Suprapubic skin (tissue), 4 donors: Measurements from ENCODE around the gene RPRD1B. TPM values are rescaled to one million over a fixed set of nuclear protein-coding genes. Genes with fewer than 3 reads are reported as not detected.
"Not testable (repeated sequence)": the region's sequence is repeated elsewhere in the genome, so short reads cannot be mapped to it uniquely, and the experiment has no call there.

Experiments used
- DNase-seq, 2 donors: peaks; one replicate each; pipeline ENCODE4 v3.0.0-alpha.2; 2019; ENCODE audit warnings: low spot score in 2 of 2
- H3K27ac ChIP-seq: fragments of 200-600 bp; sonication (generic); one replicate; pipeline ENCODE4 v1.5.1; 2019
- H3K27me3 ChIP-seq: fragments of 200-600 bp; sonication (generic); one replicate; pipeline ENCODE4 v1.5.1; 2019
- H3K36me3 ChIP-seq: fragments of 200-600 bp; sonication (generic); one replicate; pipeline ENCODE4 v1.5.1; 2019
- H3K4me1 ChIP-seq: fragments of 200-600 bp; sonication (generic); one replicate; pipeline ENCODE4 v1.5.1; 2019
- H3K4me3 ChIP-seq: fragments of 200-600 bp; sonication (generic); one replicate; pipeline ENCODE4 v1.5.1; 2019; ENCODE audit warnings: mild to moderate bottlenecking
- H3K9me3 ChIP-seq: fragments of 200-600 bp; sonication (generic); one replicate; pipeline ENCODE4 v1.5.1; 2019
- EP300 ChIP-seq: sonication (generic); formaldehyde crosslinking; IDR thresholded peaks from one replicate; pipeline ENCODE4 v1.6.1; 2017; ENCODE audit warnings: antibody characterized with exemption
- POLR2A ChIP-seq, 2 donors: fragments of 450-650 bp; IDR thresholded peaks; one replicate each; pipeline ENCODE4 v1.6.1; 2017; ENCODE audit warnings: antibody characterized with exemption in 2 of 2, mild to moderate bottlenecking in 2 of 2, moderate library complexity in 2 of 2
- POLR2AphosphoS5 ChIP-seq, 3 donors: sonication (generic); formaldehyde crosslinking; IDR thresholded peaks; one replicate each; pipeline ENCODE4 v1.6.1; 2017; ENCODE audit warnings: antibody characterized with exemption in 3 of 3
- WGBS: methylation state at CpG from one replicate; pipeline ENCODE4 v1.1.5; 2018; 5-methylcytosine and 5-hydroxymethylcytosine counted together
- total RNA-seq, 4 donors: library from RNA; depleted of rRNA; stranded (reverse); fragments of >200 nt; gene quantifications; one replicate each; pipeline ENCODE4 v1.1.0, GENCODE V29; 2016
- TF ChIP-seq, protein P1 (sequence below), 2 donors: fragments of 200-600 bp in 1 of 2; fragments of 450-650 bp in 1 of 2; sonication (generic) in 1 of 2; IDR thresholded peaks; one replicate each; pipeline ENCODE4 v1.5.1; 2016 to 2019; ENCODE audit warnings: antibody characterized with exemption in 2 of 2, mild to moderate bottlenecking in 1 of 2, moderate library complexity in 1 of 2

The RPRD1B gene
- total RNA-seq, 4 donors from 2014 or later = 24.7 to 45.6 (median 27.7) TPM

DNA sequence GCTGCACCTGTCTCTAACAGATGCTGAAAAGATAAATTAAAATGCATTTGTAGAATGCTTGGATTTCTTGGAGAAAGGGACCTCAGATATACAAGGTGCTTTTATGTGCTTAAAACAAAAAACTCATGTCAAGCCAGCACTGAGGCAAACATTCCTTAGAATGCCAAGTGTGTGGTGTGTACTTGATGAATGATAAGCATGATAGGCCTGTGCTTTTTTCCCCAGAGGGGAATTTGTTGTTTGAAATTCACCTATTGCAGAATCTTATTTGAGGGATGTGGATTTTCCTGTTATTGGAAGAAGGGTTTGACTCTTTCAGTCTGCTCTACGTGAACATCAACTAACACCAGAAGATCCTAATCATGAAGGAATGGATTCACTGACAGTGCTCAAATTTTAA is 29.1 kb upstream of the RPRD1B start:
- Histone ChIP-seq H3K36me3 (peaks cover 57% of the 10 kb centered on the region), H3K27ac (no peak overlapping the region), H3K4me1 (no peaks in the 10 kb centered on the region), H3K4me3 (no peak overlapping the region), H3K27me3 (no peaks in the 10 kb centered on the region), H3K9me3 (no peaks in the 10 kb centered on the region)
- WGBS = 61% methylated on average over 1 of the region's 1 CpG
- TF ChIP-seq EP300 (no peak), POLR2AphosphoS5 (IDR thresholded peaks at IDR 0.05) (no peak), POLR2A (IDR thresholded peaks at IDR 0.05) (no peak)
- TF ChIP-seq, protein P1, sequence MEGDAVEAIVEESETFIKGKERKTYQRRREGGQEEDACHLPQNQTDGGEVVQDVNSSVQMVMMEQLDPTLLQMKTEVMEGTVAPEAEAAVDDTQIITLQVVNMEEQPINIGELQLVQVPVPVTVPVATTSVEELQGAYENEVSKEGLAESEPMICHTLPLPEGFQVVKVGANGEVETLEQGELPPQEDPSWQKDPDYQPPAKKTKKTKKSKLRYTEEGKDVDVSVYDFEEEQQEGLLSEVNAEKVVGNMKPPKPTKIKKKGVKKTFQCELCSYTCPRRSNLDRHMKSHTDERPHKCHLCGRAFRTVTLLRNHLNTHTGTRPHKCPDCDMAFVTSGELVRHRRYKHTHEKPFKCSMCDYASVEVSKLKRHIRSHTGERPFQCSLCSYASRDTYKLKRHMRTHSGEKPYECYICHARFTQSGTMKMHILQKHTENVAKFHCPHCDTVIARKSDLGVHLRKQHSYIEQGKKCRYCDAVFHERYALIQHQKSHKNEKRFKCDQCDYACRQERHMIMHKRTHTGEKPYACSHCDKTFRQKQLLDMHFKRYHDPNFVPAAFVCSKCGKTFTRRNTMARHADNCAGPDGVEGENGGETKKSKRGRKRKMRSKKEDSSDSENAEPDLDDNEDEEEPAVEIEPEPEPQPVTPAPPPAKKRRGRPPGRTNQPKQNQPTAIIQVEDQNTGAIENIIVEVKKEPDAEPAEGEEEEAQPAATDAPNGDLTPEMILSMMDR (IDR thresholded peaks at IDR 0.05) = no peak
- DNase-seq = no peak

DNA sequence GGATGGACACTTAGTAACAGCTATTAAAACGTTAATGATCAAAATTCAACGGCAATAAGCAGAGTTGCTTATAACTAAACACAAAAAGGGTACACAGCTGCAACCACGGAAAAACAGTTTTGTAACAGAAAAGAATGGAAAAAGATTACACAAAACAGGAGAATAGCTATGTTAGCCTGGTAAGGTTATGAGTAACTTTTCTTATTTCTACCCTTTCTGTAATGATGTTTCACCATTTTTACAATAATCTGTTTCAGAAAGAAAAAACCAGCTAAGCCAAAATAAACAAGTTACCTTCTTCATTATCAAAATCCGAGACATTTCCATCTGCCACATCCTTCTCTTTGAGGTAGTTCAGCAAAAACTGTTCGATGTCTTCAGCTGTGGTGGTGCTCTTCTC is 27.6 kb upstream of the RPRD1B start:
- Histone ChIP-seq H3K36me3 (peaks cover 46% of the 10 kb centered on the region), H3K27me3 (no peaks in the 10 kb centered on the region), H3K27ac (no peak overlapping the region), H3K9me3 (no peaks in the 10 kb centered on the region), H3K4me3 (no peak overlapping the region), H3K4me1 (no peaks in the 10 kb centered on the region)
- DNase-seq = no peak
- no peak for TF ChIP-seq POLR2A (IDR thresholded peaks at IDR 0.05)
- TF ChIP-seq EP300 = no peak
- TF ChIP-seq, protein P1 (IDR thresholded peaks at IDR 0.05) = no peak
- TF ChIP-seq POLR2AphosphoS5 (IDR thresholded peaks at IDR 0.05) = no peak
- 83% methylated on average over 5 of the region's 5 CpGs for WGBS

DNA sequence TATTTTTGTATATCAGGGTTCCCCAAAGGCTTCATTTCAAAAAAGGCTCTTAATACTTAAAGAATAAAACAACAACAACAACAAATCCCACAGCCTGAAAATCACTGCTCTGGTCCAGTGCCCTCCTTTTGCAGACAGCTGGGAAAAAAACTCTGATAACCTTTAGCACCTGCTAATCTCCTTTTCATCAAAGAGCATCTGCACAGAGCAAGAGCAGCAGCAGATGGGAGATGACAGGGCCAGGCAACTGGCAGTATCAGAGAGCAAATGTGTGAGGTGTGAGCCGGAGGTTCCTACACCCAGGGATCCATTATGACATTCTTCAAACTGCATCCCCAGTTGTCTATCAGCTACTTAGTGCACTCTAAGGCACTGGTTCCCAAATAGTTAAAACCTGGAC is 26.0 kb upstream of the RPRD1B start:
- Histone ChIP-seq H3K4me1 (no peaks in the 10 kb centered on the region), H3K36me3 (peaks cover 45% of the 10 kb centered on the region), H3K4me3 (no peak overlapping the region), H3K9me3 (no peaks in the 10 kb centered on the region), H3K27me3 (no peaks in the 10 kb centered on the region), H3K27ac (no peak overlapping the region)
- TF ChIP-seq POLR2AphosphoS5 (IDR thresholded peaks at IDR 0.05) (no peak), EP300 (no peak), POLR2A (IDR thresholded peaks at IDR 0.05) (no peak)
- TF ChIP-seq, protein P1 (IDR thresholded peaks at IDR 0.05) = no peak
- no peak for DNase-seq
- WGBS = 100% methylated on average over 1 of the region's 1 CpG

DNA sequence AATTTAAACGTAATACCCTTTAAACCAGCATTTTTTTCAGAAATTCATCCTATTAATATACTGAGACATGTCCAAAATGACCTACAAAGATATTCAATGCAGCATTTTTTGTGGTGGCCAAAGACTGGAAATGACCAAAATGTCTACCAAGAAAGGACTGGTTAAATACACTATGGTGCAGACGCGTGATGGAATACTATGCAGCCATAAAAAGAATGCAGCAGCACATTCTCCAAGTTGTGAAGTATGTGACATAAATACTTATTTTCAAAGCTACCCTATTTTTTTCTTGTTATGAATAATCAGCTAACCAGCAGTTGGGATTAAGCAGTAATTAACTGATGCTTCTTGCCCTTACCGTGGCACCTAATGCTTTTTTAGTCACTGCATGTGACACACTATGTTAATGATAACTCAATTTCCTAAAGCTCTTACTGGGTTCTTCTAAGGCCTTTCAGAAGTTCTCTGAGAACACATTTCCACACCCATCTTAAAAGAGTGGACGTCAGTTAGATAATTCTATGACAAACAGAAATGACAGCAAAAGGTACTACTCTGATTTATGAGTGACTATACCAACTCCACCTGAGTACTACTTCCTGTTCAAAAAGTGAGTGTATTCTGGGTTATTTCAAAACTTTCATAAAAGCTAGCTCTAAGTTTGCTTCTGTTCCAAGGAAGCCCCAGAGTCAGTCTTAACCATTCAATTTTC is 25.2 kb upstream of the RPRD1B start:
- TF ChIP-seq, protein P1 (IDR thresholded peaks at IDR 0.05) = no peak
- no peak for TF ChIP-seq EP300
- no peak for TF ChIP-seq POLR2AphosphoS5 (IDR thresholded peaks at IDR 0.05)
- TF ChIP-seq POLR2A (IDR thresholded peaks at IDR 0.05) = no peak
- DNase-seq = no peak
- H3K27ac ChIP-seq = no peak overlapping the region
- peaks cover 47% of the 10 kb centered on the region for H3K36me3 ChIP-seq
- no peaks in the 10 kb centered on the region for H3K27me3 ChIP-seq
- H3K4me3 ChIP-seq = no peak overlapping the region
- no peaks in the 10 kb centered on the region for H3K9me3 ChIP-seq
- no peaks in the 10 kb centered on the region for H3K4me1 ChIP-seq
- WGBS = 90% methylated on average over 5 of the region's 5 CpGs

DNA sequence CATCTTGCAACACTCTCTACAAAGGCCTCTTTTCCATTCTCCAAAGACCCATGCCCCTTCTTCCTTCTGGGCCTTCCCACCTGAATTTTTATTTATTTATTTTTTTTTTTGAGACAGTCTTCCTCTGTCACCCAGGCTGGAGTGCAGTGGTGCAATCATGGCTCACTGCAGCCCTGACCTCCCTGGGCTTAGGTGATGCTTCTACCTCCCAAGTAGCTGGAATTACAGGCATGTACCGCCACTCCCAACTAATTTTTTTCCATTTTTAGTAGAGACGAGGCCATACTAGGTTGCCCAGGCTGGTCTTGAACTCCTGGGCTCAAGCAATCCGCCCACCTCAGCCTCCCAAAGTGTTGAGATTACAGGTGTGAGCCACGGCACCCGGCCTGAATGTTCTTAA is 24.1 kb upstream of the RPRD1B start:
- H3K4me3 ChIP-seq, H3K4me1 ChIP-seq, H3K27me3 ChIP-seq, H3K27ac ChIP-seq, DNase-seq, H3K9me3 ChIP-seq: not testable (repeated sequence)
- 96% methylated on average over 5 of the region's 5 CpGs for WGBS
- peaks cover 42% of the 10 kb centered on the region for H3K36me3 ChIP-seq

DNA sequence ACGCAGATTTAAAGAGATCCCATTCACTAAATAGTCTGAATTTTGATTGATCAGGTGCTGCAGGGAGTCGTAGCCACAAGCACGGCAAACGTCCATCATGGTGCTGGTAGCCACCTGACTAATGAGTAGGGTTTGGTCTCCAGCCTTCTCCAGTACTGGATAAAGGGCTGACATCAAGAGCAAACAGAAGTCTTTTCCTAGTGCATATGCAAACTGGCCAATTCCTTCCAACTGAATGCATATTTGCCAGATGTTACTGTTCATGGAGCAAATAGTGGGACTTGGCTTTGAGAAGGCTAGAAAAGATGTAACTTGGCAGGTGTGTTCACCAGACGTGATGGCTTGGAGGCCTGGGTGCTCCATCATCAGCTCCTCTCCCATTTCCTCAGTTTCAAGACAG is 21.9 kb upstream of the RPRD1B start:
- TF ChIP-seq POLR2A (IDR thresholded peaks at IDR 0.05) = no peak
- TF ChIP-seq POLR2AphosphoS5 (IDR thresholded peaks at IDR 0.05) = no peak
- no peak for TF ChIP-seq EP300
- TF ChIP-seq, protein P1 (IDR thresholded peaks at IDR 0.05) = no peak
- no peaks in the 10 kb centered on the region for H3K9me3 ChIP-seq
- no peaks in the 10 kb centered on the region for H3K27me3 ChIP-seq
- H3K4me3 ChIP-seq = no peak overlapping the region
- DNase-seq = no peak
- no peaks in the 10 kb centered on the region for H3K4me1 ChIP-seq
- no peak overlapping the region for H3K27ac ChIP-seq
- WGBS = 86% methylated on average over 4 of the region's 5 CpGs
- H3K36me3 ChIP-seq = peaks cover 39% of the 10 kb centered on the region
